A549 treated with ZK216348 at 1 μM for 4 hours (cell line): ENCODE measurements around the gene DET1. TPM values are rescaled to one million over a fixed set of nuclear protein-coding genes. Genes with fewer than 3 reads are reported as not detected.

Experiments used
- total RNA-seq: library from RNA; stranded (reverse); fragments of 200-300 nt; extraction: Qiagen RNA extraction; gene quantifications from 5 replicates; pipeline ENCODE4 v1.2.3, GENCODE V29; 2022; ENCODE audit warnings: low read depth

DET1 gene
- 4.7 to 6.3 TPM (median 5.2 TPM) in 5 replicates for total RNA-seq

GRCh38 chr15:88546248-88547129 is at the start of gene DET1:
Gene DET1 (minus strand): TSS chr15:88546681. CDS start chr15:88531705, 14,976 bp downstream.

GRCh38 chr15:88467073-88467934 is 79.2 kb downstream of the DET1 start, which contains the start of the genes MRPL46 and MRPS11:
Gene MRPL46 (minus strand): TSS chr15:88467388. CDS start chr15:88467377, 11 bp downstream.
Gene MRPS11 (plus strand): TSS chr15:88467708. CDS start chr15:88467718, 10 bp downstream.

Other genes starting within 250 kb of the DET1 start
- 51.1 to 65.5 TPM (median 57.6 TPM) in 5 replicates for gene MRPL46, start 79.3 kb downstream of the DET1 start, total RNA-seq
- gene MRPS11, start 79.0 kb downstream of the DET1 start, total RNA-seq: 104 to 122 TPM (median 114 TPM) in 5 replicates
- gene AEN, start 74.7 kb upstream of the DET1 start, total RNA-seq: 64.5 to 87.2 TPM (median 81.1 TPM) in 5 replicates
- 23.1 to 46.0 TPM (median 39.6 TPM) in 5 replicates for gene ISG20, start 92.3 kb upstream of the DET1 start, total RNA-seq